HPDE6-E6E7 (cell line): ENCODE measurements around the gene EGR4.

Experiments used
- DNase-seq: peaks from one replicate; pipeline ENCODE4 v3.0.0; 2011; ENCODE audit warnings: missing footprints; ENCODE audit errors: extremely low spot score

Gene EGR4

DNA sequence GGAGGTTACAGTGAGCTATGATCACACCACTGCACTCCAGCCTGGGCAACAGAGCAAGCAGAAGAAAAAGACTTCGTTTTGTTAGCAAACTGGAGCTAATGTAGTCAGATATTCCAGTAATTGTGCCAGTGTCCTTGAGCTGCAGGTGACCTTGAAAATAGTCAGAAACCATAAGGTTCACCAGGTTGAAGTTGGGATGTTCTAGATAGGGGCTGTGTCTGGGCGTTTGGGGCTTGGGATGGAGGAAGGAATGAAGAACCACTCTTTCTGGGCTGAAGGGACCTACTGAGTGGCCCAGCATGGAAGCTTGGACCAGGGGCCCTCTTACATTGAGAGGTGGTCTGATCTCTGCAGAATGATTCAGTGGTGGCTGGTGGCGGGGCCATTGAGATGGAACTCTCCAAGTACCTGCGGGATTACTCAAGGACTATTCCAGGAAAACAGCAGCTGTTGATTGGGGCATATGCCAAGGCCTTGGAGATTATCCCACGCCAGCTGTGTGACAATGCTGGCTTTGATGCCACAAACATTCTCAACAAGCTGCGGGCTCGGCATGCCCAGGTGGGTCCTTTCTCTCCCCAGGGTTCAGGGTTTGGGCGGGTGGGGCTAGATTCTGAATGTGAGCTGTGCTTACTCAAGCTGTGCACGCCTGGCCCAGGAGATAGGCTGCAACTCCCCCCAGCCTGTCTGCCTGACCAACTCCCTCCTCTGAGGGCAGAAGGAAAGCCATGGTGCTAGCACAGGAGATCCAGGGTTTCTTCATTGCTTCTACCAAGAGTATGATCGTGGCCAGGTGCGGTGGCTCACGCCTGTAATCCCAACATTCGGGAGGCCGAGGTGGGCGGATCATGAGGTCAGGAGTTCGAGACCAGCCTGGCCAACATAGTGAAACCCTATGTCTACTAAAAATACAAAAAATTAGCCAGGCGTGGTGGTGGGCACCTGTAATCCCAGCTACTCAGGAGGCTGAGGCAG lies 42.2 kb downstream of the EGR4 start:
- no peak for DNase-seq

DNA sequence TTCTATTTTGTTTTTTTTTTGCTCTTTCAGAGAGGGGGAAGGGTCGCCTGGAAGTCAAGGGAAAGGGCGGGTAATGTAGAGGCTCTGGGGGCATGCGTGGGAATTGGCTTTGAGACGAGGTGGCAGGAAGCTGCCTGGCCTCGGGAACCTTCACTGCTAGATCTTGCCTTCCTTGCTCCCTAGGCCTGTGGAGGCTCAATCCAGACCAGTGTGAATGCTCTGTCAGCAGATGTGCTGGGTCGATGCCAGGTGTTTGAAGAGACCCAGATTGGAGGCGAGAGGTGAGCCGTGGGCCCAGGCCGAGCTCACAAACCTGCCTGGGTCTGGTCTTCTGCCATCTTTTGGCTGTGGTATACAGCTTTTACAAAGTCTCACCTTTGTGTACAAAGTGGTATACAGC lies 43.7 kb downstream of the EGR4 start:
- no peak for DNase-seq

GRCh38 chr2:73246850-73247249 lies 46.5 kb downstream of the EGR4 start:
- no peak for DNase-seq

GRCh38 chr2:73244580-73244979 lies 48.8 kb downstream of the EGR4 start:
- no peak for DNase-seq

DNA sequence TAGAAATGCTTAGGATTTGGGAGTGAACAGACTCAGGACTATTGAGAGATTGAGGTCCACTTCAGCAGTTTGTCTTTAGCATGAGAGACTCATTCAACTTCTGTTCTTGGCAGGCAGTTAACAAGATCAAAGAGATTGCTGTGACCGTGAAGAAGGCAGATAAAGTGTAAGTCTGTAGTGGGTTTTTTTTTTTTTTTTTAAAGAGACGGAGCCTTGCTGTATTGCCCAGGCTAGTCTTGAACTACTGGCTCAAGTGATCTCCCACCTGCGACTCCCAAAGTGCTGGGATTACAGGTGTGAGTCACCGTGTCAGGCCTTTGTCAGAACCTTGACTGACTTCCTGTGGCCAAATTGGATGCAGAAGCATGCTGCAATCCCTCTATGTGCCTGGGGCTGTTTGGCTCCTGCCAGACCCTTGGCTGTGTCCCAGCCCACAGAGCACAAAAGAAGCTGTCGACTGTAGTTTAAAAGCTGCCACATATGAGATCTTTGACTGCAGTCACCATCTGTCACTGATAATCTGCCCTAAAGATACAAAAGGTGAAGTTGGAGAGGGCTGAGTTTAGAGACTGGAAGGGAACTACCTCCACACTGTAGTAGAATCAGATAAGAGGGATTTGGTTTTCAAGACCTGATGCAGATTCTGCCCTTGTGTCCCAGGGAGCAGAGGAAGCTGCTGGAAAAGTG lies 49.3 kb downstream of the EGR4 start:
- peak; percentile 78 for DNase-seq
